HG03139 (cell line): Measurements from ENCODE around the gene EHD1.

Experiments
- ATAC-seq: cut with Tn5 transposase; IDR thresholded peaks from one replicate; pipeline ENCODE4 v1.9.1; 2021; ENCODE audit not compliant: unreplicated experiment

Gene EHD1

DNA sequence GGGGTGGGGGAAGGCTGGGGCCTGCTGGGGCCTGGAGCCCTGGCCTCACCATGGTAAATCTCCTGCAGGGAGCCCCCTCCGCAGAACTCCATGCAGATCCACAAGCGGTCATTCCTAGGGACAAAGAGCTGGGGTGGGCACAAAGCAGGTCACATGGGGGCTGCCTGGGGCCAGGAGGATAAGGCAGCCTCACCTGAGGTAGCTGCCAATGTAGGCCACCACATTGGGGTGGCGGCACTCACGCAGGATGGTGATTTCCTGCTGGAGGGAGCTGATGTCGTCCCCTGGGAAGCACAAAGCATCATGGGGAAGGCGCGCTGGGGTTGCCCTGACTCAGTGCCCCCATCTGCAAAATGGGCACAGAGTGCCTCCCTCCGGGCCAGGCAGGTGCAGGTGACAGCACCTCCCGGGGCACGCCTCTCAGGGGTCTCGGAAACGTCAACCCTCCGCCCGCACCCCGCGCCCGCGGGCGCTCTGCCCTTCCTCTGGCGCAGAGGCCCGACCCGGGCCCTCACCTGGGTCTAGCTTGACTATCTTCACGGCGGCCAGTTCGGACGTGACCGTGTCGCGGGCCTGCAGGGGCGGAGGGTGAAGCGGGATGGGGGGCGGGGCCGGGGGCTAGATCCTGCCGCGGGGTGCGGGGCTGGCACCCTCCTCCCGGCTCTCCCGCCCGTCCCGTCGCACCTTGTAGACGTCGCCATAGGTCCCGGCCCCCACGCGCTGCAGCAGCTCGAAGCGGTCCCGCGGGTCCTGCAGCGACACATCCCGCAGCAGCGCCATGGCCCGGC, 75.9 kb downstream of the EHD1 start:
- ATAC-seq: no peak
